OCI-LY3 (cell line): ENCODE data around the gene DHDDS.
A peak's percentile ranks its signal among the peaks of the same experiment; 100 is the strongest.

Experiments used
- H2AFZ ChIP-seq: fragments of 200-600, 300-600 bp; shearing (Covaris generic); 2 replicates; pipeline ENCODE4 v1.6.0; 2014; ENCODE audit warnings: antibody characterized with exemption, low read depth, low read length
- H3K27ac ChIP-seq: fragments of 200-600, 300-600 bp; sonication (generic); 2 replicates; pipeline ENCODE4 v1.5.1; 2014; ENCODE audit warnings: mild to moderate bottlenecking, low read length, moderate library complexity, mixed read lengths
- H3K27me3 ChIP-seq: fragments of 200-600, 300-600 bp; sonication (generic); 2 replicates; pipeline ENCODE4 v1.6.1; 2014; ENCODE audit warnings: low read depth, low read length, mixed read lengths
- H3K36me3 ChIP-seq: fragments of 200-600, 300-600 bp; sonication (generic); replicated peaks from 2 replicates; pipeline ENCODE3; 2014; ENCODE audit warnings: low read depth, low read length, mixed read lengths
- H3K4me1 ChIP-seq: fragments of 300-600, 200-600 bp; sonication (generic); 2 replicates; pipeline ENCODE4 v1.6.1; 2014; ENCODE audit warnings: low read length, mixed read lengths
- H3K4me2 ChIP-seq: fragments of 200-600, 300-600 bp; sonication (generic); 2 replicates; pipeline ENCODE4 v1.6.1; 2014; ENCODE audit warnings: low read length, mixed read lengths
- H3K4me3 ChIP-seq: fragments of 300-600, 200-600 bp; sonication (generic); 2 replicates; pipeline ENCODE4 v1.5.1; 2014; ENCODE audit warnings: antibody characterized with exemption, mild to moderate bottlenecking, low read length, moderate library complexity
- H3K79me2 ChIP-seq: fragments of 300-600, 200-600 bp; shearing (Covaris generic); 2 replicates; pipeline ENCODE4 v1.6.1; 2014; ENCODE audit warnings: mild to moderate bottlenecking, low read length, mixed read lengths
- H3K9ac ChIP-seq: fragments of 300-600, 200-600 bp; shearing (Covaris generic); 2 replicates; pipeline ENCODE4 v1.6.0; 2014; ENCODE audit warnings: mild to moderate bottlenecking, low read length, moderate library complexity
- H3K9me3 ChIP-seq: fragments of 200-600, 300-600 bp; shearing (Covaris generic); 2 replicates; pipeline ENCODE4 v1.6.1; 2014; ENCODE audit warnings: low read length, mixed read lengths; ENCODE audit not compliant: insufficient read depth
- H4K20me1 ChIP-seq: fragments of 200-600, 300-600 bp; sonication (generic); 2 replicates; pipeline ENCODE4 v1.6.1; 2016; ENCODE audit warnings: low read length, mixed read lengths; ENCODE audit not compliant: insufficient read depth
- EZH2phosphoT487 ChIP-seq: fragments of 200-600 bp; shearing (Covaris generic); IDR thresholded peaks from 2 replicates; pipeline ENCODE4 v1.6.1; 2018; ENCODE audit warnings: antibody characterized with exemption, mixed run types, low read depth
- TF ChIP-seq, protein P1 (sequence below): fragments of 200-600, 300-600 bp; sonication (generic); IDR thresholded peaks from 2 replicates; pipeline ENCODE4 v1.5.1; 2014; ENCODE audit warnings: antibody characterized with exemption, low read length, low read depth

The DHDDS gene

DNA sequence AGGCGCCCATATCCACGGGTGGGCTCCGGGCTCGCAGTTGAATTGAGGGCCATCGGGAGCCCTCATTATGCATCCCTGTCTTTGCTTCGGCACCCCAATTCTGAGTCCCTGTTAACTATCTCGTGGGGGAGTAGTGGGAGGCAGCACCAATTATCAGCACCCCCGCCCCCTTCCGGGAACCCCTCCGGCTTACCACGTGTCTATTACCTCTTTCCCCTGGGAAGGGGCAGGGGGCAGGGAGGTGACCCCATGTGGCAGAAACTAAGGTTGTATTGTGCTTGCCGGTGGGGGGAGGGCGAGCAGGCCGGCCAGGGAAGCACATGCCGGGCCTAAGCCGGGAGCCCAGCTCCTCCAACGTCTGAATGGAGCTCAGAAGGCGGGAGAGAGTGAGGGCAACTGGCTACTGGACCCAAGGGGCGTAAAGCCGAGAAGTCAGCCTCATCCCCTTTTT is 20.5 kb upstream of the DHDDS start:
- Histone ChIP-seq H3K4me3 (no peak overlapping the region), H3K4me1 (no peaks in the 10 kb centered on the region), H3K36me3 (no peaks in the 10 kb centered on the region), H3K9ac (no peak overlapping the region), H3K79me2 (no peaks in the 10 kb centered on the region), H3K4me2 (no peak overlapping the region), H3K27ac (no peak overlapping the region), H2AFZ (no peak overlapping the region), H4K20me1 (no peaks in the 10 kb centered on the region), H3K9me3 (no peaks in the 10 kb centered on the region), H3K27me3 (peaks cover 11% of the 10 kb centered on the region; the same call in 1 of the 2 replicates)
- no peak for TF ChIP-seq EZH2phosphoT487
- TF ChIP-seq, protein P1, sequence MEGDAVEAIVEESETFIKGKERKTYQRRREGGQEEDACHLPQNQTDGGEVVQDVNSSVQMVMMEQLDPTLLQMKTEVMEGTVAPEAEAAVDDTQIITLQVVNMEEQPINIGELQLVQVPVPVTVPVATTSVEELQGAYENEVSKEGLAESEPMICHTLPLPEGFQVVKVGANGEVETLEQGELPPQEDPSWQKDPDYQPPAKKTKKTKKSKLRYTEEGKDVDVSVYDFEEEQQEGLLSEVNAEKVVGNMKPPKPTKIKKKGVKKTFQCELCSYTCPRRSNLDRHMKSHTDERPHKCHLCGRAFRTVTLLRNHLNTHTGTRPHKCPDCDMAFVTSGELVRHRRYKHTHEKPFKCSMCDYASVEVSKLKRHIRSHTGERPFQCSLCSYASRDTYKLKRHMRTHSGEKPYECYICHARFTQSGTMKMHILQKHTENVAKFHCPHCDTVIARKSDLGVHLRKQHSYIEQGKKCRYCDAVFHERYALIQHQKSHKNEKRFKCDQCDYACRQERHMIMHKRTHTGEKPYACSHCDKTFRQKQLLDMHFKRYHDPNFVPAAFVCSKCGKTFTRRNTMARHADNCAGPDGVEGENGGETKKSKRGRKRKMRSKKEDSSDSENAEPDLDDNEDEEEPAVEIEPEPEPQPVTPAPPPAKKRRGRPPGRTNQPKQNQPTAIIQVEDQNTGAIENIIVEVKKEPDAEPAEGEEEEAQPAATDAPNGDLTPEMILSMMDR: no peak

DNA sequence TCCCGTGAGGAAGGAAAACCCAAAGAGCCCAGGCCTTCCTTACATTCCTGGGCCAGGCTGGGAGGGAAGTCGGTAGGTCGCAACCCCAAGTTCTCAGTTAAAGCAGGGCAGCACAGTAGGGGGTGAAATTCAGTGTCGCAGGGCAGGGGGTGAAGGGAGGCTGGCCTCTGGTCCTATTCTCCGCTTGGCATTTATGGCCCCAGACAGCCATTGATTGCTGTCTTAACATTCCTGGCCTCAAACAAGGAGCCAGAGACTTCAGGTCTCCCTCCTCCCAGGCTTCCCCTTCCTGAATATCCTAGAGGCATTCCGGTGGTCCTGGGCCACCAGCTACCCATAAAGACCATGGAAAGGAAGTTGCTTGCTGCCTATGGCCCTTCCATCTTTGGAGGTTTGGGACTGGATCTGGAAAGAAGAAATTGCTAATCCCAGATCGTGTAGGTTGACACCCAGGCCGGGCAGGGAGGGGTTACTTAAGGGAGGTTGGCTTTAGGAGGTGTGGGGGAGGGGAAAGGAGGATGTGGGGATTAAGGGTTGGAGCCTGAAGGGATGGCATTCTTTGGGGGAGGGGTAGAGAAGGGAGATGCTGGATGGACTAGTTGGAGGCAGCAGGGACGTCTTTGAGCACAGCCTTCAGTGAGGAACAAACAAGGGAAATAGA is 19.8 kb upstream of the DHDDS start:
- Histone ChIP-seq H3K27me3 (peaks cover 11% of the 10 kb centered on the region; the same call in 1 of the 2 replicates), H3K4me2 (no peak overlapping the region), H3K36me3 (no peaks in the 10 kb centered on the region), H3K27ac (no peak overlapping the region), H2AFZ (no peak overlapping the region), H3K9me3 (no peaks in the 10 kb centered on the region), H3K9ac (no peak overlapping the region), H4K20me1 (no peaks in the 10 kb centered on the region), H3K4me1 (no peaks in the 10 kb centered on the region), H3K79me2 (no peaks in the 10 kb centered on the region), H3K4me3 (no peak overlapping the region)
- TF ChIP-seq, protein P1: no peak
- no peak for TF ChIP-seq EZH2phosphoT487

DNA sequence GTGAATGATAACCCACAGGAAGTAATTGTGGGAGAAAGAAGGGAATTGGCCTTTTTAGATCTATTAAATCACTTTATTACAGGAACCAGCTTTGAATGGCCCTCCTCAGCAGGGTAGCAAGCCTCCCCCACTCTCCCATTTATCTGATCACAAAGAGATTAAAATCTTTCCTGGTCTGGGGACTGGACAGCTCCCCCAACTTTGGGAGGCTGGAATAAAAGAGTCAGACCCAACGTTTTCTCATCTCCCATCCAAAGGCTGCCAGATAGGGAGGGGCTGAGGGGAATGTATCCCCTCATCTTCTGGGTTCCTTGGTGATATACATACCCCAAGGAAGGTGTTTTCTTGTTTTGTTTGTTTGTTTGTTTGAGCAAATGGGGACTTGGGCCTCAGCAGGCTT is 19.1 kb upstream of the DHDDS start:
- H3K27ac ChIP-seq: no peak overlapping the region
- no peaks in the 10 kb centered on the region for H3K79me2 ChIP-seq
- no peak overlapping the region for H3K4me2 ChIP-seq
- TF ChIP-seq, protein P1: no peak
- TF ChIP-seq EZH2phosphoT487: no peak
- H2AFZ ChIP-seq: no peak overlapping the region
- no peak overlapping the region for H3K9ac ChIP-seq
- H3K36me3 ChIP-seq: no peaks in the 10 kb centered on the region
- H3K4me3 ChIP-seq: no peak overlapping the region
- H3K9me3 ChIP-seq: no peaks in the 10 kb centered on the region
- H4K20me1 ChIP-seq: no peaks in the 10 kb centered on the region
- H3K4me1 ChIP-seq: no peaks in the 10 kb centered on the region
- H3K27me3 ChIP-seq: peaks cover 11% of the 10 kb centered on the region; the same call in 1 of the 2 replicates

DNA sequence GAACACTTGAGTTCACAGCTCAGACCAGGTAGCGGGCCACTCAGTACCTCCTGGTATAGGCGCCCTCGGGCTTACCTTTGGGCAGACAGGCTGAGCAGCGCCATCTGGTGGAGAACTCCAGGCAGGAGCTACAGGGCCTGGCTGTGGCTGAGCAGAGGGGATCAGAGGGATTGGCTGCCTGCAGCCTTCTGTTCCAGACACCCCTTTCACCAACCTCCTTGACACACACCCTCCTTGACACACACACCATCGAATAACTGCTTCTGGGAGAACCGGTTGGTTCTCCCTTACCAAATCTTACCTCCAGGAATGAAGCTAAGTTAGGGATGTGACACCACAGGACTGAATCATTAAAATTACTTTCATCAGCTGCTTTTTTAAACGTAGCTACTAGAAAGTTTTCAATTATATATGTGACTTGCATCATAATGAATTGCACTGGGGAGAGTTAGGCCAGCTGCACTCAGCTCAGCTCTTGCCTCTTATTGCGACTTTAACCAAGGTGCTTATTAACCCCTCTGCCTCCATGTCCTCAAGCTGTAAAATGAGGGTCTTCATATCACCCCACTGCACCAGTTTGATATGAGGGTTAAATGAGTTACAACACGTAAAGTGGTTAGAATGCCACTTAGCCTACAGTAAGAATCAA is 14.9 kb upstream of the DHDDS start:
- Histone ChIP-seq H4K20me1 (no peaks in the 10 kb centered on the region), H3K4me2 (no peak overlapping the region), H3K79me2 (no peaks in the 10 kb centered on the region), H3K9ac (no peak overlapping the region), H3K27me3 (peaks cover 11% of the 10 kb centered on the region; the same call in 1 of the 2 replicates), H3K27ac (no peak overlapping the region), H3K4me1 (no peaks in the 10 kb centered on the region), H2AFZ (no peak overlapping the region), H3K4me3 (no peak overlapping the region), H3K9me3 (no peaks in the 10 kb centered on the region), H3K36me3 (no peaks in the 10 kb centered on the region)
- no peak for TF ChIP-seq EZH2phosphoT487
- TF ChIP-seq, protein P1: peak; percentile 76
